Caco-2 (cell line): ENCODE measurements around the gene CEP72. TPM values are rescaled to one million over a fixed set of nuclear protein-coding genes. Genes with fewer than 3 reads are reported as not detected.

ENCODE experiments used
- BruUV-seq: library from RNA; stranded (reverse); fragments of 400-500 nt; replicated peaks from 2 replicates; lab custom pipeline; 2021; lab: Mats Ljungman, UMichigan
- CTCF ChIA-PET: fragments of 300-600 bp; sonication (Branson Sonifier 250); formaldehyde crosslinking; loops from one replicate; lab custom pipeline; 2022; ENCODE audit warnings: antibody characterized with exemption; lab: Charles Lee
- POLR2A ChIA-PET: fragments of 300-600 bp; sonication (Branson Sonifier 250); formaldehyde crosslinking; loops from one replicate; lab custom pipeline; 2022; ENCODE audit warnings: antibody characterized with exemption; lab: Charles Lee
- DNase-seq, 2 experiments: peaks; one replicate each; pipeline versions ENCODE4 v3.0.0 to v3.0.0-alpha.2; 2020 to 2022
- H3K27me3 ChIP-seq: replicated peaks from 2 replicates; pipeline ENCODE4 v1.6.0; 2011; ENCODE audit warnings: low read length; ENCODE audit not compliant: control insufficient read depth, insufficient read depth
- H3K36me3 ChIP-seq: 2 replicates; pipeline ENCODE4 v1.5.1; 2011; ENCODE audit warnings: low read length; ENCODE audit not compliant: control insufficient read depth, insufficient read depth
- H3K4me1 ChIP-seq: fragments of 250-450 bp; sonication (Bioruptor Pico); 2 replicates; pipeline ENCODE4 v1.5.1; 2020; ENCODE audit warnings: mild to moderate bottlenecking
- H3K4me3 ChIP-seq: 2 replicates; pipeline ENCODE4 v1.5.1; 2011; ENCODE audit warnings: low read depth, mild to moderate bottlenecking, control low read depth, low read length
- H3K9me3 ChIP-seq: fragments of 250-450 bp; sonication (Bioruptor Pico); 2 replicates; pipeline ENCODE4 v1.5.1; 2020; ENCODE audit warnings: mild to moderate bottlenecking, moderate library complexity
- H3K27ac Mint-ChIP-seq: one replicate; pipeline ENCODE4 v1.8.0; 2022; ENCODE audit warnings: mixed read lengths; ENCODE audit not compliant: unreplicated experiment
- H3K27me3 Mint-ChIP-seq: one replicate; pipeline ENCODE4 v1.8.0; 2022; ENCODE audit warnings: mixed read lengths; ENCODE audit not compliant: insufficient read depth, unreplicated experiment
- H3K36me3 Mint-ChIP-seq: one replicate; pipeline ENCODE4 v1.8.0; 2022; ENCODE audit warnings: mild to moderate bottlenecking, mixed read lengths; ENCODE audit not compliant: insufficient read depth, unreplicated experiment
- H3K4me1 Mint-ChIP-seq: one replicate; pipeline ENCODE4 v1.8.0; 2022; ENCODE audit warnings: low read depth, mixed read lengths; ENCODE audit not compliant: unreplicated experiment
- H3K4me3 Mint-ChIP-seq: one replicate; pipeline ENCODE4 v1.8.0; 2022; ENCODE audit warnings: mild to moderate bottlenecking, moderate library complexity, mixed read lengths; ENCODE audit not compliant: unreplicated experiment
- H3K9me3 Mint-ChIP-seq: one replicate; pipeline ENCODE4 v1.8.0; 2022; ENCODE audit warnings: mixed read lengths; ENCODE audit not compliant: unreplicated experiment
- intact Hi-C: fragments of 100-400 bp; cut with micrococcal nuclease; formaldehyde crosslinking; loops from one replicate; pipeline ENCODE4 v1.10.0; 2022; ENCODE audit not compliant: unreplicated experiment
- total RNA-seq: library from RNA; stranded (reverse); gene quantifications from 2 replicates; pipeline ENCODE4 v1.2.3, GENCODE V29; 2022
- TF ChIP-seq, protein P1 (sequence below), 2 experiments: fragments of 200-600 bp in 1 of 2; IDR thresholded peaks; 1 replicate in 1 of 2; 2 replicates in 1 of 2; pipeline versions ENCODE4 v1.5.1 to v1.8.0; 2011 to 2022; ENCODE audit warnings: antibody characterized with exemption in 1 of 2, control low read depth in 1 of 2, inconsistent platforms in 1 of 2, low read depth in 1 of 2, low read length in 1 of 2, mild to moderate bottlenecking in 1 of 2, moderate library complexity in 1 of 2; ENCODE audit not compliant: insufficient read depth in 1 of 2, severe bottlenecking in 1 of 2, unreplicated experiment in 1 of 2

CEP72 gene
- total RNA-seq, 1 experiment from 2014 or later, result 36.6 TPM

DNA sequence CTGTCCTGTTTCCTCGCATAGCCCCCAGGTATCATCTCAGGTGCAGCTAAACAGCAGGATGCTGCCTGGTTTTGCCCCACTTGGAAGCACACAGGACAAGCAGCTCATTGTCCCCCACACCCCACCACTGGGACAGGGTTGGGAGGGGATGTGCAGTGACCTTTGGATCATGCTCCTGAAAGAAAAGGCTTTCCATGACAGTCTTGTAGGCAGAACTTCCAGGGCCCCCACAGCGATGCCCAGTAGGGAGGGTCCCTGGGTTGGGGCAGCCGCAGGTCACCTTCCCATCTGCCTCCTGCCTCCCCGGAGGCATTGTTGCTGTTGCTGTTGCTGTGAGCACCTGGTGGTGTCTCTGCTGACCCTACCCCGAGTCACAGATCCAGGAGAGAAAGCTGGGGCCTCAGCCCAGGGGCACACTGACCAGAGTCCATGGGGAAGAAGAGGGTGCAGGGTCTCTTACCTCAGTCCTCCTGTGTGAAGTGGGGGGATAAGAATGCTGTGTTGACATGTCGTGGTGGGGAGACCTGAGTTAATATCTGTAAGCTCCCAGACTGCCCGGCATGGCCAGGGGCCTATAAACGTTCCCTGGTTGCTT is 8.5 kb downstream of the CEP72 start:
- no peaks in the 10 kb centered on the region for H3K9me3 ChIP-seq
- CTCF ChIA-PET, result no interaction called here
- intact Hi-C loops, result no loop called here
- TF ChIP-seq, protein P1, sequence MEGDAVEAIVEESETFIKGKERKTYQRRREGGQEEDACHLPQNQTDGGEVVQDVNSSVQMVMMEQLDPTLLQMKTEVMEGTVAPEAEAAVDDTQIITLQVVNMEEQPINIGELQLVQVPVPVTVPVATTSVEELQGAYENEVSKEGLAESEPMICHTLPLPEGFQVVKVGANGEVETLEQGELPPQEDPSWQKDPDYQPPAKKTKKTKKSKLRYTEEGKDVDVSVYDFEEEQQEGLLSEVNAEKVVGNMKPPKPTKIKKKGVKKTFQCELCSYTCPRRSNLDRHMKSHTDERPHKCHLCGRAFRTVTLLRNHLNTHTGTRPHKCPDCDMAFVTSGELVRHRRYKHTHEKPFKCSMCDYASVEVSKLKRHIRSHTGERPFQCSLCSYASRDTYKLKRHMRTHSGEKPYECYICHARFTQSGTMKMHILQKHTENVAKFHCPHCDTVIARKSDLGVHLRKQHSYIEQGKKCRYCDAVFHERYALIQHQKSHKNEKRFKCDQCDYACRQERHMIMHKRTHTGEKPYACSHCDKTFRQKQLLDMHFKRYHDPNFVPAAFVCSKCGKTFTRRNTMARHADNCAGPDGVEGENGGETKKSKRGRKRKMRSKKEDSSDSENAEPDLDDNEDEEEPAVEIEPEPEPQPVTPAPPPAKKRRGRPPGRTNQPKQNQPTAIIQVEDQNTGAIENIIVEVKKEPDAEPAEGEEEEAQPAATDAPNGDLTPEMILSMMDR (IDR thresholded peaks at IDR 0.05; ENCODE audit: insufficient read depth in 1 of 2, low read depth in 1 of 2, low read length in 1 of 2, severe bottlenecking in 1 of 2, unreplicated experiment in 1 of 2), result no peak
- no peak for DNase-seq
- POLR2A ChIA-PET, result no interaction called here
- Mint-ChIP-seq H3K9me3 (peaks cover 9% of the 10 kb centered on the region), H3K36me3 (peaks cover 50% of the 10 kb centered on the region), H3K27ac (no peak overlapping the region), H3K4me1 (no peaks in the 10 kb centered on the region), H3K4me3 (no peak overlapping the region), H3K27me3 (no peaks in the 10 kb centered on the region)
- no peaks in the 10 kb centered on the region for H3K4me1 ChIP-seq
- H3K36me3 ChIP-seq, result no peaks in the 10 kb centered on the region; the same call in 1 of the 2 replicates
- no peaks in the 10 kb centered on the region for H3K27me3 ChIP-seq
- BruUV-seq, result no TSS peak
- H3K4me3 ChIP-seq, result no peak overlapping the region

- Mint-ChIP-seq H3K9me3 (peaks cover 2% of the 10 kb centered on the region), H3K36me3 (peaks cover 43% of the 10 kb centered on the region), H3K4me1 (no peaks in the 10 kb centered on the region), H3K4me3 (no peak overlapping the region), H3K27me3 (no peaks in the 10 kb centered on the region), H3K27ac (no peak overlapping the region)
- CTCF ChIA-PET, result interaction anchor here (1.4 kb wide), 1 partner anchor 174 kb away, joined by 3 read pairs; no protein-coding TSS in a partner anchor
- POLR2A ChIA-PET, result no interaction called here
- intact Hi-C loops, result no loop called here
- TF ChIP-seq, protein P1 (IDR thresholded peaks at IDR 0.05; ENCODE audit: insufficient read depth in 1 of 2, low read depth in 1 of 2, low read length in 1 of 2, severe bottlenecking in 1 of 2, unreplicated experiment in 1 of 2), result no peak
- H3K27me3 ChIP-seq, result no peaks in the 10 kb centered on the region
- DNase-seq, result no peak
- BruUV-seq, result no TSS peak
- H3K4me1 ChIP-seq, result no peaks in the 10 kb centered on the region
- no peaks in the 10 kb centered on the region; the same call in 1 of the 2 replicates for H3K36me3 ChIP-seq
- no peak overlapping the region for H3K4me3 ChIP-seq
- no peaks in the 10 kb centered on the region for H3K9me3 ChIP-seq
Measured at GRCh38 chr5:621341-621761, 9.2 kb downstream of the CEP72 start.

GRCh38 chr5:622359-622758 is 10.2 kb downstream of the CEP72 start:
- no peaks in the 10 kb centered on the region for H3K9me3 ChIP-seq
- no peak overlapping the region for H3K4me3 ChIP-seq
- Mint-ChIP-seq H3K4me3 (no peak overlapping the region), H3K36me3 (peaks cover 38% of the 10 kb centered on the region), H3K4me1 (no peaks in the 10 kb centered on the region), H3K27ac (no peak overlapping the region), H3K27me3 (no peaks in the 10 kb centered on the region), H3K9me3 (no peaks in the 10 kb centered on the region)
- no peaks in the 10 kb centered on the region for H3K27me3 ChIP-seq
- intact Hi-C loops, result no loop called here
- CTCF ChIA-PET, result interaction anchor here (1.4 kb wide), 1 partner anchor 175 kb away, joined by 3 read pairs; no protein-coding TSS in a partner anchor
- no peak for DNase-seq
- TF ChIP-seq, protein P1 (IDR thresholded peaks at IDR 0.05; ENCODE audit: insufficient read depth in 1 of 2, low read depth in 1 of 2, low read length in 1 of 2, severe bottlenecking in 1 of 2, unreplicated experiment in 1 of 2), result no peak
- POLR2A ChIA-PET, result no interaction called here
- H3K4me1 ChIP-seq, result no peaks in the 10 kb centered on the region
- H3K36me3 ChIP-seq, result no peaks in the 10 kb centered on the region; the same call in 1 of the 2 replicates
- BruUV-seq, result no TSS peak
